Esophagus squamous epithelium (tissue), 5 donors: ENCODE data around the gene RIC8B. TPM values are rescaled to one million over a fixed set of nuclear protein-coding genes. Genes with fewer than 3 reads are reported as not detected.

ENCODE experiments used
- DNase-seq: peaks from one replicate; lab custom pipeline; 2025; lab: John Stamatoyannopoulos, UW
- H3K27ac ChIP-seq, 4 donors: fragments of 200-600 bp; sonication (generic); one replicate each; pipeline ENCODE4 v1.5.1; 2016 to 2019; ENCODE audit warnings: mild to moderate bottlenecking in 1 of 4
- H3K27me3 ChIP-seq, 4 donors: fragments of 200-600 bp; sonication (generic); 1 replicate in 3 of 4; 2 replicates in 1 of 4; pipeline versions ENCODE4 v1.5.1 to v1.6.0; 2017 to 2021; ENCODE audit warnings: antibody characterized with exemption in 1 of 4
- H3K36me3 ChIP-seq, 3 donors: fragments of 200-600 bp; sonication (generic); one replicate each; pipeline ENCODE4 v1.5.1; 2016 to 2019
- H3K4me1 ChIP-seq, 3 donors: fragments of 200-600 bp; sonication (generic); one replicate each; pipeline ENCODE4 v1.5.1; 2017 to 2019
- H3K4me3 ChIP-seq, 4 donors: fragments of 200-600 bp; sonication (generic); 1 replicate in 3 of 4; 2 replicates in 1 of 4; pipeline ENCODE4 v1.5.1; 2016 to 2019; ENCODE audit warnings: mild to moderate bottlenecking in 2 of 4, moderate library complexity in 1 of 4
- H3K9me3 ChIP-seq, 3 donors: fragments of 200-600 bp; sonication (generic); one replicate each; pipeline ENCODE4 v1.5.1; 2016 to 2019
- CTCF ChIP-seq, 6 experiments: fragments of 450-650 bp in 4 of 6; fragments of 200-600 bp in 2 of 6; sonication (generic) in 2 of 6; IDR thresholded peaks; one replicate each; pipeline ENCODE4 v1.5.1; 2016 to 2019; ENCODE audit warnings: antibody characterized with exemption in 6 of 6, mild to moderate bottlenecking in 4 of 6, moderate library complexity in 4 of 6
- POLR2A ChIP-seq, 4 donors: fragments of 450-650 bp; IDR thresholded peaks; one replicate each; pipeline ENCODE4 v1.6.1; 2017; ENCODE audit warnings: antibody characterized with exemption in 4 of 4, mild to moderate bottlenecking in 4 of 4, moderate library complexity in 3 of 4
- WGBS, 2 donors: methylation state at CpG; one replicate each; pipeline ENCODE4 v1.1.5; 2018; 5-methylcytosine and 5-hydroxymethylcytosine counted together
- intact Hi-C: fragments of 100-400 bp; cut with DNase I; formaldehyde crosslinking; loops from one replicate; pipeline ENCODE4 v1.15.0; 2022
- total RNA-seq, 4 donors: library from RNA; depleted of rRNA; stranded (reverse); fragments of >200 nt; gene quantifications; one replicate each; pipeline ENCODE4 v1.1.0, GENCODE V29; 2016
- donor health status: DM: yes; HTN: yes; CAD: no.

RIC8B gene
- total RNA-seq, 4 donors from 2014 or later: 2.7 to 7.3 (median 5.0) TPM

- Histone ChIP-seq H3K9me3 (no peaks in the 10 kb centered on the region), H3K27ac (no peak overlapping the region), H3K27me3 (peaks cover 0 to 14% (median 0%) of the 10 kb centered on the region in 4 donors), H3K36me3 (no peaks in the 10 kb centered on the region), H3K4me1 (no peaks in the 10 kb centered on the region), H3K4me3 (no peak overlapping the region)
- intact Hi-C loops: no loop called here
- WGBS, 2 donors: 62 to 82% methylated on average over 4 of the region's 4 CpGs
- no peak for DNase-seq
- TF ChIP-seq POLR2A (IDR thresholded peaks at IDR 0.05): no peak
- TF ChIP-seq CTCF (IDR thresholded peaks at IDR 0.05): no peak
Measured at GRCh38 chr12:106733660-106734059, 40.8 kb upstream of the RIC8B start.

- Histone ChIP-seq H3K4me3 (no peak overlapping the region), H3K27ac (no peak overlapping the region), H3K36me3 (no peaks in the 10 kb centered on the region), H3K27me3 (peaks cover 0 to 24% (median 0%) of the 10 kb centered on the region in 4 donors), H3K4me1 (no peaks in the 10 kb centered on the region), H3K9me3 (no peaks in the 10 kb centered on the region)
- TF ChIP-seq CTCF (IDR thresholded peaks at IDR 0.05): no peak
- TF ChIP-seq POLR2A (IDR thresholded peaks at IDR 0.05): no peak
- no peak for DNase-seq
- intact Hi-C loops: no loop called here
- 57 to 59% methylated on average over 9 of the region's 9 CpGs for WGBS, 2 donors
Measured at GRCh38 chr12:106736051-106736957, 38.2 kb upstream of the RIC8B start.

- no peaks in the 10 kb centered on the region for H3K36me3 ChIP-seq
- H3K27ac ChIP-seq: no peak overlapping the region
- no peak overlapping the region for H3K4me3 ChIP-seq
- H3K27me3 ChIP-seq: peaks cover 0 to 52% (median 0%) of the 10 kb centered on the region in 4 donors
- no peak for TF ChIP-seq POLR2A (IDR thresholded peaks at IDR 0.05)
- no peak for TF ChIP-seq CTCF (IDR thresholded peaks at IDR 0.05)
- 49 to 62% methylated on average over 4 of the region's 4 CpGs for WGBS, 2 donors
- no peaks in the 10 kb centered on the region for H3K4me1 ChIP-seq
- no peak for DNase-seq
- intact Hi-C loops: no loop called here
- H3K9me3 ChIP-seq: no peaks in the 10 kb centered on the region
Measured at GRCh38 chr12:106739318-106739717, 35.2 kb upstream of the RIC8B start.

GRCh38 chr12:106739815-106740530, 34.5 kb upstream of the RIC8B start:
- DNase-seq: no peak
- 52 to 73% methylated on average over 10 of the region's 10 CpGs for WGBS, 2 donors
- Histone ChIP-seq H3K27me3 (peaks cover 0 to 59% (median 0%) of the 10 kb centered on the region in 4 donors), H3K4me1 (no peaks in the 10 kb centered on the region), H3K36me3 (no peaks in the 10 kb centered on the region), H3K4me3 (no peak overlapping the region), H3K27ac (no peak overlapping the region), H3K9me3 (no peaks in the 10 kb centered on the region)
- intact Hi-C loops: no loop called here
- TF ChIP-seq CTCF (IDR thresholded peaks at IDR 0.05) (no peak), POLR2A (IDR thresholded peaks at IDR 0.05) (no peak)

GRCh38 chr12:106740818-106741217, 33.7 kb upstream of the RIC8B start:
- Histone ChIP-seq H3K4me1 (no peaks in the 10 kb centered on the region), H3K36me3 (no peaks in the 10 kb centered on the region), H3K4me3 (no peak overlapping the region), H3K27me3 (peaks cover 0 to 63% (median 0%) of the 10 kb centered on the region in 4 donors), H3K27ac (no peak overlapping the region), H3K9me3 (no peaks in the 10 kb centered on the region)
- TF ChIP-seq POLR2A (IDR thresholded peaks at IDR 0.05) (no peak), CTCF (IDR thresholded peaks at IDR 0.05) (no peak)
- 78 to 79% methylated on average over 5 of the region's 5 CpGs for WGBS, 2 donors
- no peak for DNase-seq
- intact Hi-C loops: no loop called here
